Measurements from ENCODE around the gene KIAA0232.
"Not testable (repeated sequence)": the region's sequence is repeated elsewhere in the genome, so short reads cannot be mapped to it uniquely, and the experiment has no call there.

The KIAA0232 gene

DNA sequence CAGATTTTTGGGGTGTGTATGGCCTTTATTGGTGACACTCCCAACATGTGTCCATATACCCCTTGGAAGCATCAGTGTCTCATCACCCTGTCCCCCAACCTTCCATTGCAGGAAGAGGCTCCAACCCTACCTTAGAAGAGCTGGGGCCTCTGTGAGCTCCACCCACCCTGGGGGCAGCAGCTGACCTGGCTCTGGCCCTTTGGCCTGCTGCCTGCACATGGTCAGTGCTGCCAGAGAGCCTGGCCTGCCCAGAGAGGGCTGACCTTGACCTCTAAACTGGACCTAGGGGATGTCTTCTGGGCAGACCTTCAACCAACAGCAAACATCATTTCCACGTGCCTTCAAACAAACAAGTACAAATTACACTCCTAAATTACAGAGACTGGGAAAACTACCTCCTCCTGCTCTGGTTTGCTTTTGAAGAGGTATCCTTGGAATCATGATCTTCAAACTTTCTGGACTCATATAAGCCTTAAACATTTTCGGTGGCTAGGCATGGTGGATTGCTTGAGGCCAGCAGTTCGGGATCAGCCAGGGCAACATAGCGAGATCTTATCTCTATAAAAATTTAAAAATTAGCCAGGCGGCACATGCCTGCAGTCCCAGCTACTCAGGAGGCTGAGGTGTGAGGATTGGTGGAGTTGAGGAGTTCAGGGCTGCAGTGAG lies 27.3 kb upstream of the KIAA0232 start:
- DNase-seq: no peak

DNA sequence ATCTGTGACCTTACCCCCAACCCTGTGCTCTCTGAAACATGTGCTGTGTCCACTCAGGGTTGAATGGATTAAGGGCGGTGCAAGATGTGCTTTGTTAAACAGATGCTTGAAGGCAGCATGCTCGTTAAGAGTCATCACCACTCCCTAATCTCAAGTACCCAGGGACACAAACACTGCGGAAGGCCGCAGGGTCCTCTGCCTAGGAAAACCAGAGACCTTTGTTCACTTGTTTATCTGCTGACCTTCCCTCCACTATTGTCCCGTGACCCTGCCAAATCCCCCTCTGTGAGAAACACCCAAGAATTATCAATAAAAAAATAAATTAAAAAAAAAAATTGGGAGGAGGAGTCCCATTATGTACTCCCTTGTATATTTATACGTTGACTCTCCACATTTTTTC lies 26.2 kb upstream of the KIAA0232 start:
- not testable (repeated sequence) for DNase-seq

DNA sequence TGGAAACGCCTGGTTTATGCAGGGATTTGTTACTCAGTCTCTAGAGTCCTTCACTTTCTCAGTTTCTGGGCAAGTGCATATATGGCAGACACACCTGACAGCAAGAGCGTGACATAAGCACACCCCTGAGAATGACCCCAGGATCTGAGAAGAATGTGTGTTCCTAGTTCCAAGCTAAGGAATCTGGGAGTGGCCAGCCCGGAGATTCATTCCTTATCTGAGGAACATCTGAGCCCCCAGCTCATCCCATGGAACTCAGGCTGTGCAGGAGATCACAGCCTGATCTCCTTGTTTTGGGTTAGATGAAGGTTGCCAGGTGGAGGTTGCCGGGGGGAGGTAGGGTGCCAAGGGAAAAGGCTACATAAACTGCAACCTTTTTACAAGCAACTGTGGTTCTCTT lies 23.8 kb upstream of the KIAA0232 start:
- DNase-seq: no peak

DNA sequence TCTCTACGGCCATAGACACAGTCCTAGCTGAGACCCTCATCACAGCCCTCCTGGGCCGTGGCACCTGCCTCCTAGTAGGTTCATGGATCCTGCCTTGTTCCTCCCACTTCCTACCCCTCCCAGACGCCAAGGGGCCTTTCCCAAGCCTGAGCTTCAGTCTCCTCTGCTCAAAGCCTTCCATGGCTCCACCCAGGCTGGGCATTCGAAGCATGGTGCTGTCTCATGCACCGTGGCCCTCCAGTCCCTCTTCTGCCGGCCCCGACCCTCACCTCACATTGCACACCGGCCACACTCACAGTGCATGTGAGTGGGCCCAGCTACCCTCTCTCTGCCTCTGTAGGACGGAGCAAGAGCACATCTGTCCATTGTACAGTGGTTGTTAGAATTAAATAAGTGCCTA lies 21.7 kb upstream of the KIAA0232 start:
- no peak for DNase-seq

DNA sequence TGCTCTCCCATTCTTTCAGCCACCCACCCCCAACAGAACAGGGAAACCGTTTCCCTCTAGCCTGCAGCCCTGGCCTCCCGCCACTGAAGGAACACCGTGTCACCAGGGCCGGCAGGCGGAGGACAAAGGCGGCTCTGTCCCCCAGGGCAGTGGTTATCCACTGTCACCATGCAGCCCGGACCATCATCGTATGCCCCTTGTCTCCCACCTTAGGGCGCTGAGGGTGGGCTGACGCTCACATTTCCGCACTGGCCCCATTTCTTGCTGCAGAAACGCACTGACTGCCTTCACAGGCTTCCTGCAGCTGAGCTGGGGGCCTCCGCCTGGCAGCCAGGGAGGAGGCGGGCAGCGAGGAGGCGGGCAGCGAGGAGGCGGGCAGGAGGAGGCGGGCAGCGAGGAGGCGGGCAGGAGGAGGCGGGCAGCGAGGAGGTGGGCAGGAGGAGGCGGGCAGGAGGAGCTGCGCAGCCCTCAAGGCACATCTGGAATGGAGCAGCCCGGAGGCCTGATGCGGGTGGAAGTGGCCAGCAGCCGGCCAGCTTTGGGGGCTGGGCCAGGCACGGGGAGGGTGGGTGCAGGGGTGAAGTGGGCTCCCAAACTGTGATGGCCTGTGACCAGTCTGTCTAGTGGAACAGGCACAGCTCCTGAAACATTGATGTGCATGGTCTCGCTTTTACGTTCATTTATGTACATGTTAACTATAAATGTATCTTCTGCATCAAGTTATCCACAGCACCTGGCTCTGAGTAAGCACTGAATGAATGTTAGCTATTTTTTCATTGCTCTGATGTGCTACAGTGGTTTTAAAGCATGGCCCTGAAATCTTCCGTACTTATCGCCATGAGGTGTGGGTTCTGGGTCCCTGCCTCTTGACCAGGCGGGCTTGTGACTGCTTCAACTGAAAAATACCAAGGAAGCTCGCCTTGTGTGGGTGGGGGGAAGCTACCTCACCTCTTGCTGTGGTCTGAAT lies 20.6 kb upstream of the KIAA0232 start:
- DNase-seq: no peak

DNA sequence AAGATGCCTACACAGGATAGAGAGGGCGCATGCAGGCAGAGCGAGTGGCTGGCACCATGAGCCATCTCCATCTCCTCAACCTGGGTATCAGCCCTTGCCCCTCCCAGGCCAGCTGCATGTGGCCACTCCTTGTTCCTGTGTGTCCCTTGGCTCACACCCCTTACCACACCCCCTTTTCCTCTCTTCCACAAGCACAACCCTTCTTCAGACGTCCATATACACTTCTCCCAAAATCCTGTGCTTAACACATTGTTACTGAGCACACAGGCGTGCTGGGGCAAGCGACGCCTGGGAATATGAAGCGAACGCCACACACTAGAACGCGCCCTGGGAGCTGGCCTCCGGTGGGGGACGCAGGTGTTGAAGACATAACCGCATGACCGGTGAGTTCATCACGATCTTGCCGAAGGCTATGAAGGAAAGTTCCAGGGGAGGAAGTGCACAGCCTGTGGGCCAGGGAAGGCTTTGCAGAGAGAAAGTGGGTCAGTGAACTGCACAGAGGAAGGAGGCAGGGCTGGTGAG lies 19.1 kb upstream of the KIAA0232 start:
- DNase-seq: no peak

DNA sequence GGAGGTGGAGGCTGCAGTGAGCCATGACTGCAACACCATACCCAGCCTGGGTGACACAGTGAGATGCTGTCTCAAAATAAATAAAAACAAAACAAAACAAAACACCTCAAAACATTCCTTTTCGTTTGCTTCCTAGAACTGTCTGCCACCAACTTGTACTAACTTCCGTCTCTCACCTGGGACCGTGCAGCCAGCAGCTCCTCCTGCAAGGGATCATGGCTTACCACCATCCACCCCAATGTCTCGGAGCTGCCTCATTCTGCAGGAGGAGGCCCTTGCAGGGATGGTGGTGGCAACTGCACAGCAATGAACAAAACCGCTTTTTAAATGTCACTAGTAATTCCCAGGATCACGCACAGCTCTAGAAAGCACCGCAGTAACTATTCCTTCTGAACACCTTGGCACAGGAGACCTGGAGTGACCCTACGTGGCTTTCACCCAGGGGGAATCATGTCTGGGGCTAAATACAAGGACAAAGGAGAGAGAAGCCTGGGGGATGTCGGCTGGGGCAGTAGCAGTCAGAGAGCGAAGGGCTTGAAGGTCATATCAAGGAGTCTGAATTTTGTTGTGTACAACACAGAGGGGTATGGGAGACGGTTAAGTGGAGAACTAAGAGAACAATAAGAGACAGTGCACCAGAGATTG lies 17.4 kb upstream of the KIAA0232 start:
- DNase-seq: no peak

DNA sequence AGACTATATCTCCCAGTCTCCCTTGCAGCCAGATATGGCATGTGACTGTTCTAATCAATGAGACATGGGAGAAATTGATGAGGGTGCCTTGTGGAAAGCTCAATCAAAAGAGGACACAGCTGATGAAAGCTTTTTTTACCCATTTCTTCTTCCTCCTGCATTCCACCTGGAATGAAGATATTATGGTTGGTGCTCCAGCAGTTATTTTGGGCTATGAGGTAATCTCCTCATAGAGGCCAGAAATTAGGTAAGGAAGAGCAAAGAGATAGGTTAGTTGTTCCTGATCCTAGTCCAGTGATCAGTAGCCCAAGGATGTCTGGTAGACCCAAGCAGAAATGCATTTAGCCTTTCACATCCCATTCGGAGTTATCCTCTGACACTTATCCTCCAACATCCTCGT lies 16.8 kb upstream of the KIAA0232 start:
- DNase-seq: no peak

DNA sequence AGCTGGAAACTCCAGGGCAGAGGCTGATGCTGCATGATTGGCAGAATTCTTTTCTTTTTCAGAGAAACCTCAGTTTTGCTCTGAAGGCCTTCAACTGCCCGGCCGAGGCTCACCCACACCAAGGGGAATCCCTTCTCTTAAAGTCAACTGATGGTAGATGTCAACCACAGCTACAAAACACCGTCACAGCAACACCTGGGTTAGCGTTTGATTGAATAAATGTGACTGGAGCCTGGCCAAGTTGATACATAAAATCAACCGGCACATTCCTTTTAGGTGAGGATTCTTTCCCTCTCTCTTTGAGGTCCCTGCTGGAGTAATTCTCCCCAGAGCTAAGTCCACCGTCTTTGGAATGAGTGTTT lies 15.2 kb upstream of the KIAA0232 start:
- no peak for DNase-seq

DNA sequence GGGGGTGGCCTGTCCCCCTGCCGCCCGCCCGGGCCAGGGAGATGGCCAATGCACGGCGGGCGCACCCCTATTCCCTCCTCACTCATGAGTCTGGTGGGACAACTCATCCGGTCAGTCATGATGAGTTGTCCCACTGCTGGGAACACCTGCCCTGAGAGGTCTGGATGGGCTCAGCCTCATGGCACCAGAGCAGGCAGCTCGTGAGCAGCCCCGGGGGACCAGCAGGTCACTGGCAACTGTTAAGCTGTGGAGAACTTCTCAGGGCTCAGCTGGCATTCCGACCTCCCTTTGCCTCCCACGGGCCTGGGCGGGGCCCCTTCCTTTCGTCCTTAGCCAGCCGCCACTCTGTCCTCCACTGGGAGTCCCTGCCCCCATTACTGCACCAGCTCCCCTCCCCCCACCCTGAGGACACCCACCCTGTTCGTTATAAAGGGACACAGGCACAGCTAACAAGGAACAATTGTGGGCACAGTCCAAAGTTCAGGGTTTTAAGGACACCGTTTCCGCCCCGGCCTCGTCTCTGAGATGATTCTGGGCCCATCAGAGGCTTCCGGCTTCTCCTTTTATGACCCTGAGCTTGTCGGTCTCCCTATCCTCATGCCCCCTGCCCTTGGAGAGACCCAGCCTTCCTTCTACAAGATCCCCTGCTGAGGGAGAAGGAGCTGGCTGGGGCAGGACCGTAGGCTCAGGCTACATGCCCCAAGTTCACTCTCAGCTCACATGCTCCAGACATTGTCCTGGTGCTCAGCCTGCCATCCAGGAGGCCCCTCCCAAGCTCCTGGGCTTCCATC lies 14.6 kb upstream of the KIAA0232 start:
- DNase-seq: no peak

DNA sequence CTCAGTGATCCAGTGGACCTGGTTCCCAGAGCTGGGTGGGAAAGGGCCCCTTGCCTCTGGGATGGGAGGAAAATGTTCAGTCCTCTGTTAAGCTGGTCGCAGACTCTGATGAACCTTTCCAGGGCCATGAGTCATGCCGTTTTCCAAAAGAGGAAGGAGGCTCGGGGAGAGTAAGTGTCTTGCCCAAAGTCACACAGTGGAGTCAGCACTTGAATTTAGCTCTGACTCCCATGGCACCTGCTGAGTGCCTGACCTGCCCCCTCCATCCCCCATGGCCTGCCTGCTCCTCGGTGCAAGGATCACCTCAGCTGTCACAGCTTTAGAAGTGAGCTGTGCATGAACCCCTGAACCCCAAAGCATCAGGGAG lies 14.0 kb upstream of the KIAA0232 start:
- DNase-seq: no peak

DNA sequence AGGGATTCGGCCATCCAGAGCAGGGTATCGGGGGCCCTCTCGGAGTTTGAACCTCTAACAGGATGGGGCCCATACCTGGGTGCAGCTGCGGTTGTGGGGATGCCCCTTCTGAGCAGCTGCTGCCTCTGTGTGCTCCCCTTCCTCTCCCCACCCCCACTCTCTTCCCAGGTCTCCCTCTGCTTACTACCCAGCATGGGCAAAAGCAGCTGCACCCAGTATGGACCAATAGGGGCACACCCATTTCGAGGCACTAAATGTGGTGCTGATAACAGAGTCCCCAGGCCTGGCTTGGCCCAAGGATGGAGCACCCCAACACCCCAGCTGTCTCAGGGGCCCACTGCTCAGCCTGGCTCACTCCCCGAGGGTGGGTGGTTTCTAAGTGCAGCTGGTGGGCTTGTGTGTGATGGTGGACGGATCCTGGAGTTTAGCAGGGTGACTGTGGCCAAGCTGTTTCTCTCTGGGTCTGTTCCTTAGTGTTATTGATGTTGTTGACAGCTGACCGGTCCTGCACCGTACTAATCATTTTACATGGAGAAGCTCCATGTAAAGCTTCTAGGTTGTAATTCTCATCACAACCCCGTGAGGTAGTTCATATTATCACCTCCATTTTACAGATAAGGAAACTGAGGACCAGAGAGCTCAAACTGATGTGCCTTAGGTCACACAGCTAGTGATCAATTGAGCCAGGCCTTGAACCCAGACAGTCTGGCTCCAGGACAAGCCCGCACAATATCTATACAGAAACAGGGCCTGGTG lies 13.1 kb upstream of the KIAA0232 start:
- DNase-seq: no peak

DNA sequence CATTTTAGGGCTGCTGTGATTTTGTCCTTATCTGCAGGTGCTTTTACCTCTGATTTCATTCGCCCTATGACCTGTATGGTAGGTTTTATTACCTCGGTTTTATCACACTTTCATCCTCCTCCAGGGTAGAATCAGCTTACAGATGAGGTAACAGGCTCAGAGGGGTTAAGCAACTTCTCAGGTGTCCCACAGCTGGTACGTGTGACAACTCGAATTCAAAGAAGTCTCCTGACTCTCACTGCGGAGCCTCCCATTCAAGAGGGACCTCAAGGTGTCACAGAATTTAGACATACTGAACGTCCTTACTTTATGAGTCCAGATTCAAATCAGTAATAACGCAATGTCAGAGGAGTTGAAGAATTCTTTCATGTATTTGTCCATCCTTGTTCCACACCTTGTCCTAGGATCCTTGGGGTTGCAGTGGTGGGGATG lies 12.5 kb upstream of the KIAA0232 start:
- no peak for DNase-seq

DNA sequence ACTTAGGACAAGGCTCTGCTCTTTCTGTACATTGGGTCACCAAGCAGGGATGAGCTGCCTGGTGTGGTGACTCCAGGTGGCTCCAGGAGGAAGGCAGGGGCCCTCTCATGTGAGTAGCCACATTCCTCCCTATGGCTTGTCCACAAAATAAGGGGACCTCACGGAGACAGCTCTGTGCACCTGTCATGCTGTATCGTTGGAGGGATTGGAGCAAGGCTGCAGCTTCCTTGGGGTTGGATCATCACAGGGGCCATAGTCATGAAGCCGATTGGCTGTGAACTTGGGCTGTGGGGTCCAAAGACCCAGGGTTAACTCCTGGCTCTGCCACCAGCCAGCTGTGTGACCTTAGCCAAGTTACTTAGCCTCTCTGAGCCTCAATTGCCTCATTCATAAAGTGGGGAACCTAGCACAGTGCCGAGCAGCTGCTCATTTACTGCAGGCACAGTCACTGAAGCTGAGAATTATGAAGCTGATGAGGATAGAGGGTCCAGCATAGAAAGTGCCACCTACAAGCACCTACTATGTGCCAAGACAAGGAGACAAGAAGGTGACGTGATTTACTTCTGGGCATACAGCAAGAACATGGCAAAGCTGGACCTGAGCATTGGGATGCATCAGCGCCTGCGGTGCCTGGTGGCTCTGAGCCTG lies 11.8 kb upstream of the KIAA0232 start:
- no peak for DNase-seq

DNA sequence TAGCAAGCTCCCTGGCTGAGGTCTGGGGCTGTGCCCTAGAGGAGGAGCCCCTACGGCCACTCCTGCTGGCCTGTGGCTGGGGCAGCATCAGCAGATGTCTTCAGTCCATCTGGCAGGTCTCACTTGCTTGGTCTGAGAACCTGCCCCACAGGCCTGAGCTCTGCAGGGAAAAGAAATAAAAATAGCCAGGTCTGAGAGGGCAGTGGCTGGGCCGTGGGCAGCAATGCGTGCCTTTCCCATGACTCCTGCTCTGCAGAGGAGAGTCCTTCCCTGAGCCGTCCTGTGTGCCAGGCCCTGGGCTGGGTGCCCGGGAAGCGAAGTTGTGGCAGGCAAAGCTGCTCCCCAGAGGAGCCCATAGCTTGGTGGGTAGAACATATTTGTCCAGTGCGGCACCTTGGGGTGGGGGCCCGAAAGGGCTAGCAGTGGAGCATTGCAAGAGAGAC lies 11.3 kb upstream of the KIAA0232 start:
- no peak for DNase-seq

DNA sequence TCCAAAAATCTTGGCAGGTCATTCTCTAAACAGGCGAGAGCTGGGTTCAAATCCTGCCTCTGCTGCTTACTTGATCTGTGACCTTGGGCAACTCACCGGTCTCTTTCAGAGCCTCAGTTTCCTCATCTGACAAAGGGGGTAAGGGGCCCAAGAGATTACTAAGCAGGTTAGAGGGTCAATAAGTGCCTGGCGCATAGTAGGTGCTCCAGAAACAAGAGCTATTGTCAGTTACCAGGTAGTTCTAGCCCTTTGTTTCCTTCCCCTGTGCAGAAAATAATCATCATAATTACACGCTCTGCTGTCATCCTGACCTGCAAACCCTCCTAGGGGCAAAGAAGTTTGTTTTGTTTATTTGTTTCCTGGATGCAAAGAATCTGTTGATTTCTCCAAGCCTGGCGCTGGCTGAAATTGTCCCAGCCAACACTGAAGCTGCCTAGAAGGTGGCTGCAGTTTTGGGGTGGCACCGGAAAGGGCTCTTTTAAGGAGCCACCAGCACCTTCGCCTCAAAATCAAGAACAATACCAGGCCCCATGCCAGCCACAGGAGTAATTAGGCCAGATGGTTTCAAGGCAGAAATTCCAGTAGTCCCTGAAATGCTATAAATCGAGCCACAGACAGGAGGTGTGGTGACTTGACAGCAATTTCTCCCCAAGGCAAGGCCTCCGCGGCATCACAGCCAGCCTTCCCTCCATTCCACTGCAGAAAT lies 10.2 kb upstream of the KIAA0232 start:
- DNase-seq: no peak

DNA sequence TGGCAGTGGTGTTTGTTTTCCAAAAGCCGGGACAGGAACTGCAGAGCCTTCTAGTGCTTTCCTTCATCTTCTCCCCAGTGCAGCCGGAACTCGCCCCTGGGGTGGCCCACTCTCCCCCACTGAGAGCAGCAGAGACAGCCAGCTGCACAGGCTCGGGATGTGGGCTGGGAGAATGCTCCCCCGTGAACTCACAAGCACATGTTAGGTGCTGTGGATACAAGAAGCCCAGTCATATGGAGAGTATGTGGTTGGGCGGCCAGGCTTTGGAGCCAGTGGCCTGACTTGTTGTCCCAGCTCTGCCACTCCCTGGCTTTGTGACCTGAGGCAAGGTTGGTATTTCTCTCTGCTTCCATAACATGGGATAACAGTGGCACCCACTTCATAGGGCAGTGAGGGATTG lies 9.4 kb upstream of the KIAA0232 start:
- no peak for DNase-seq

DNA sequence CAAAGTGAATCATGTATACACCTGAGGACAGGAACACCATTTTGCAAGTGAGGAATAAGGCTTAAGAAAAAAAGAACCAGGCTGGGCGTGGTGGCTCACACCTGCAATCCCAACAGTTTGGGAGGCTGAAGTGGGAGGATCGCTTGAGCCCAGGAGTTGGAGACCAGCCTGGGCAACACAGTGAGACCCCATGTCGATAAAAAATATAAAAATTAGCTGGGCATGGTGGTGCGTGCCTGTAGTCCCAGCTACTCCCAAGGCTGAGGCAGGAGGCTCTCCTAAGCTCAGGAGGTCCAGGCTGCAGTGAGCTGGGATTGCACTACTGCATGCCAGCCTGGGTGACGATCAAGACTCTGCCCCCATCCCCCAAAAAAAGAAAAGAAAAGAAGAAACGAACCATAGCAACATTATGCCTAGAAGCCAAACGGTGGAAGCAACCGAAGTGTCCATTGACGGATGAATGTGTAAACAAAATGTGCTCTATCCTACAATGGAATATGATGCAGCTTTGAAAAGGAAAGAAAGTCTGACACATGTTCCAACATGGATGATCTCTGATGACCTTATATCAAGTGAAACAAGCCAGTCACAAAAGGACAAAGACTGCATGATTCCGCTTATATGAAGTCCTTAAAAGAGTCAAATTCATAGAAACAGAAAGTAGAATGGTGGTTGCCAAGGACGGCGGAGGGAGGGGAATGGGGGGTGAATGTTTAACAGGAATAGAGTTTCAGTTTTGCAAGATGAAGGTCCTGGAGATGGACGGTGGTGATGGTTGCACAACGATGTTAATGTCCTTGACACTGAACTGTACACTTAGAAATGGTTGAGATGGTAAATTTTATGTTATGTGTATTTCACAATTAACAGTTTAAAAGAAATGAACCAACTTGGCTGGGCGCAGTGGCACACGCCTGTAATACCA lies 8.6 kb upstream of the KIAA0232 start:
- no peak for DNase-seq

DNA sequence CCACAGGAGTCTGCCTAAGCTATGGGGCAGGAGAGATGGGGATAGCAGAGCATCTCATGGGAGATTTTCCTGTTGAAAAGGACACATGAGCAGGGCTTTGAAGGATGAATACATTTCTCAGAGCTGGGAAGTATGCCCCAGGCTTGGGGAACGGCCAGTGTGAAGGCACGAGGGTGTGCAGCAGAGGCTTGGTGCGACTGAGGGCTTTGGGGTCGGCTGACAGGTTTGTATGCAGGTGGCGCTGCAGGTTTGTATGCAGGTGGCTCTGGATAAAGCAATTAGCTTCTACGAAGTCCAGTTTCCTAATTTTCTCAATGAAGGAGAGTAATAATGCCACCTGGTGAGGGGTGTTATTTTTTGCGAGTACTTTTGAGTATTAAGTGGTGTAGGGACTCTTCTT lies 6.8 kb upstream of the KIAA0232 start:
- no peak for DNase-seq
